ENCODE measurements around the gene SPATA2. TPM values are rescaled to one million over a fixed set of nuclear protein-coding genes. Genes with fewer than 3 reads are reported as not detected.
A peak's percentile ranks its signal among the peaks of the same experiment; 100 is the strongest.

Gene SPATA2
- total and polyA plus RNA-seq, 2 of the 13 experiments (the other 11 are each of a cell fraction or from before 2014, with no cell fraction given), result 3.2 to 8.7 TPM

GRCh38 chr20:49915380-49916145 lies at the start of gene SPATA2 (continued):
- TF ChIP-seq MNT (IDR thresholded peaks at IDR 0.05) (peak; percentile 21; the same call in 1 of the 2 replicates), ARNT (IDR thresholded peaks at IDR 0.05) (no peak), PAWR (CRISPR knock-in tag; IDR thresholded peaks at IDR 0.05; ENCODE audit: borderline replicate concordance) (no peak), ZNF280B (CRISPR knock-in tag; IDR thresholded peaks at IDR 0.05; ENCODE audit: borderline replicate concordance) (peak; percentile 68; the same call in 1 of the 2 replicates), RERE (CRISPR knock-in tag; IDR thresholded peaks at IDR 0.05; ENCODE audit: low read depth) (0 out of 2 replicates have a peak, but pooled peaks have one; percentile 13), HNRNPH1 (optimal IDR thresholded peaks at IDR 0.05; ENCODE audit: low read depth, low read length) (no peak), ZNF343 (CRISPR knock-in tag; IDR thresholded peaks at IDR 0.05) (peak; percentile 93; the same call in 1 of the 2 replicates), ZSCAN5A (CRISPR knock-in tag; IDR thresholded peaks at IDR 0.05; ENCODE audit: borderline replicate concordance) (peak; percentile 99), SKIL (CRISPR knock-in tag; IDR thresholded peaks at IDR 0.05; ENCODE audit: borderline replicate concordance) (no peak), CCDC6 (CRISPR knock-in tag; IDR thresholded peaks at IDR 0.05) (no peak), MAFK (conservative IDR thresholded peaks at IDR 0.05 in 1 of 2, IDR thresholded peaks at IDR 0.05 in 1 of 2; ENCODE audit: low read length in 2 of 2) (peak; percentile 81), ERF (CRISPR knock-in tag; IDR thresholded peaks at IDR 0.05) (peak; percentile 92)

All from HepG2 (cell line).